GM12874 (cell line): ENCODE data around the gene CDC20.

Experiments used
- TF ChIP-seq, protein P1 (sequence below): IDR thresholded peaks from 2 replicates; pipeline ENCODE4 v1.5.1; 2011; ENCODE audit warnings: low read depth, mild to moderate bottlenecking, control low read depth, low read length, moderate library complexity; ENCODE audit not compliant: insufficient read depth

The CDC20 gene

DNA sequence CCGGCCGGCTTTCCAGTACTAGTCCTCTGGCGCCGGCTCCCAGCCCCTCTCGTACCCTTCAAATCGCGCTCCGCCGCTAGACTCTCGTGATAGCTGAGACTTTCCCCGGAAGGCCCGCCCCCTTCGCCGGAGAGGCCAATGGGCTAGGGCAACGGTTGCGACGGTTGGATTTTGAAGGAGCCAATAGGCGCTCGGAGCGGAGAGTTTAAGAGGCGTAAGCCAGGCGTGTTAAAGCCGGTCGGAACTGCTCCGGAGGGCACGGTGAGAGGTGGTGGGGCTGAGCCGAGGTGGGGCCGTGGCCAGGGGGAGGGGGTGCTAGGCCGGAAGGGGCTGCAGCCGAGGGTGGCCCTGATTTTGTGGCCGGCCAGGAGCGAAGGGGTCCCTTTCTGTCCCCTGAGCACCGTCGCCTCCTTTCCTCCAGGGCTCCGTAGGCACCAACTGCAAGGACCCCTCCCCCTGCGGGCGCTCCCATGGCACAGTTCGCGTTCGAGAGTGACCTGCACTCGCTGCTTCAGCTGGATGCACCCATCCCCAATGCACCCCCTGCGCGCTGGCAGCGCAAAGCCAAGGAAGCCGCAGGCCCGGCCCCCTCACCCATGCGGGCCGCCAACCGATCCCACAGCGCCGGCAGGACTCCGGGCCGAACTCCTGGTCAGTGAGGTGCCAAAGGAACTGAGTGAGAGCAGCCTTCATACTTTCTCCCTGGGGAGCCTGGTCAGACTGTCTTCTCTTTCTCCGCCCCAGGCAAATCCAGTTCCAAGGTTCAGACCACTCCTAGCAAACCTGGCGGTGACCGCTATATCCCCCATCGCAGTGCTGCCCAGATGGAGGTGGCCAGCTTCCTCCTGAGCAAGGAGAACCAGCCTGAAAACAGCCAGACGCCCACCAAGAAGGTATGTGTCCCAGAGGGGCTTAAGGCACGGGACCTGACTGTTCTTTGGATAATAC, at the start of gene CDC20:
CDC20 (plus strand) TSS at position 236 of the 948 bp plus-strand sequence; CDS start at position 471, 235 bp downstream.
- TF ChIP-seq, protein P1, sequence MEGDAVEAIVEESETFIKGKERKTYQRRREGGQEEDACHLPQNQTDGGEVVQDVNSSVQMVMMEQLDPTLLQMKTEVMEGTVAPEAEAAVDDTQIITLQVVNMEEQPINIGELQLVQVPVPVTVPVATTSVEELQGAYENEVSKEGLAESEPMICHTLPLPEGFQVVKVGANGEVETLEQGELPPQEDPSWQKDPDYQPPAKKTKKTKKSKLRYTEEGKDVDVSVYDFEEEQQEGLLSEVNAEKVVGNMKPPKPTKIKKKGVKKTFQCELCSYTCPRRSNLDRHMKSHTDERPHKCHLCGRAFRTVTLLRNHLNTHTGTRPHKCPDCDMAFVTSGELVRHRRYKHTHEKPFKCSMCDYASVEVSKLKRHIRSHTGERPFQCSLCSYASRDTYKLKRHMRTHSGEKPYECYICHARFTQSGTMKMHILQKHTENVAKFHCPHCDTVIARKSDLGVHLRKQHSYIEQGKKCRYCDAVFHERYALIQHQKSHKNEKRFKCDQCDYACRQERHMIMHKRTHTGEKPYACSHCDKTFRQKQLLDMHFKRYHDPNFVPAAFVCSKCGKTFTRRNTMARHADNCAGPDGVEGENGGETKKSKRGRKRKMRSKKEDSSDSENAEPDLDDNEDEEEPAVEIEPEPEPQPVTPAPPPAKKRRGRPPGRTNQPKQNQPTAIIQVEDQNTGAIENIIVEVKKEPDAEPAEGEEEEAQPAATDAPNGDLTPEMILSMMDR: no peak

DNA sequence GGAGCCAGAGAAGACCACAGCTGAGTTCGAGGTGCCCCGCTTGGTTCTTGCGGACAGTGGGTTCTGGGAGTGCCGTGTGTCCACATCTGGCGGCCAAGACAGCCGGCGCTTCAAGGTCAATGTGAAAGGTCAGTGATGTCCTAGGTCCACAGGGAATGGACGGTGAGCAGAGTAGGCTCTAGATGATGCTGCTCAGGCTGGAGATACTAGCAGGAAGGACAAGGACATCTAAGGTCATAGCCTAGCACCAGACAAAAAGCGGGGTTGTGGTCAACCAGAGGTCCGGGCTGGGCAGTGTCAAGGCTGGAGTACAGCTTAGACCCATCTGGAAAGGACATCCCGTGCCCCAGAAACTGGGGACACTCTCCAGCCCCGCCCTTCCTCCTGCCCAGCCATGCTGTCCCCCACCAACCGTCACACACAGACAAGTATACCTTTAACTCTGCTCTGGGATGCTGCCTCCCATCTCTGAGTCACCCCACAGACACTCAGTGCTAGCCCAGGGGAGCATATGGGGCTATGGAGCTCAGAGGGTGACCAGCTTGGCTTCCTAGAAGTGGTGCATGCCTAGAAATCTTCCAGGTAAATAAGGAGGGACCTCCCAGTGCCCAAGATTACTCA, 49.3 kb upstream of the CDC20 start:
- TF ChIP-seq, protein P1: no peak

DNA sequence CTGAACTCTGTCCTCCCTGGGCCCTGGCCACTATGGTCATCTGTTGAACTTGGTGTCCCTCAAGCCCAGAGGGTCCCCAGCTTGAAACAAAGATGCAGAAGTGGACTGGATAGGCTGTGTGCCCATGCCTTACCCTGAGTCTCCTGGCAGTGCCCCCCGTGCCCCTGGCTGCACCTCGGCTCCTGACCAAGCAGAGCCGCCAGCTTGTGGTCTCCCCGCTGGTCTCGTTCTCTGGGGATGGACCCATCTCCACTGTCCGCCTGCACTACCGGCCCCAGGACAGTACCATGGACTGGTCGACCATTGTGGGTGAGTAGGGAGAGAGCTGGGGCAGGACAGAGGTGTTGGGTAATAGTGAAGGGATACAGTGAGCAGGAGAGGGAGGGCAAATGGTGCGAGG, 47.3 kb upstream of the CDC20 start:
- TF ChIP-seq, protein P1: no peak

DNA sequence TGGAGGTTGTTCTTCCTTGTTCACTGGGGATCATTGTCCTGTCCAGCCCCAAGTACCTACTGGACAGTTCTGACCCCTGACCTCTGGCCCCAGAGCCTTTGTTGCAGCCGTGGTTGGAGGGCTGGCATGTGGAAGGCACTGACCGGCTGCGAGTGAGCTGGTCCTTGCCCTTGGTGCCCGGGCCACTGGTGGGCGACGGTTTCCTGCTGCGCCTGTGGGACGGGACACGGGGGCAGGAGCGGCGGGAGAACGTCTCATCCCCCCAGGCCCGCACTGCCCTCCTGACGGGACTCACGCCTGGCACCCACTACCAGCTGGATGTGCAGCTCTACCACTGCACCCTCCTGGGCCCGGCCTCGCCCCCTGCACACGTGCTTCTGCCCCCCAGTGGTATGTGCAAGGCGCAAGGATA, 46.6 kb upstream of the CDC20 start:
- TF ChIP-seq, protein P1: no peak

DNA sequence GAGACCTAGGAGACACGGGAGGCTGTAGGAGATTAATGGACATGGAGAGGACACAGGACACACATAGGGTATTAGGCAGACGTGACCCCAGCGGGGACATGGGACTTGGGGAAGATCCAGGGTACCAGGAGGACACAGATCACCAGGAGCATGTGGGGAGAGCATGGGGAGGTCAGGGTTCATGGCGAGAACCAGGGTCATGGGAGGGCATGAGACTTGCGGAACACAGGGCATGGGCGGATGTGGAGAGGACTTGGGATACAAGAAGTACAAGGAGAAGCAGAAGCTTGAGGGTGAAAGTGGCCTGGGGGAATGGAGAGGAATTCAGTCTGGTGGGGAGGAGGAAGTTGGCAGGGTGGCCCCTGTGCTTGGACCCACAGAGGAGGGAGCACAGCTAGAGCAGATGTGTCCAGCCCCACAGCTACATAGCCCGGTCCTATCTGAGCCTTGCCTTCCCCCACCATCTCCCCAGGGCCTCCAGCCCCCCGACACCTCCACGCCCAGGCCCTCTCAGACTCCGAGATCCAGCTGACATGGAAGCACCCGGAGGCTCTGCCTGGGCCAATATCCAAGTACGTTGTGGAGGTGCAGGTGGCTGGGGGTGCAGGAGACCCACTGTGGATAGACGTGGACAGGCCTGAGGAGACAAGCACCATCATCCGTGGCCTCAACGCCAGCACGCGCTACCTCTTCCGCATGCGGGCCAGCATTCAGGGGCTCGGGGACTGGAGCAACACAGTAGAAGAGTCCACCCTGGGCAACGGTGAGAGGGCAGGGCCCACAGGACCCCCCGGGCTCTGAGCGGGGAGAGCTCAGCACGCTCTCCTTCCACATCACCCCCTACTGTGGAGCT, 45.9 kb upstream of the CDC20 start:
- TF ChIP-seq, protein P1: no peak

DNA sequence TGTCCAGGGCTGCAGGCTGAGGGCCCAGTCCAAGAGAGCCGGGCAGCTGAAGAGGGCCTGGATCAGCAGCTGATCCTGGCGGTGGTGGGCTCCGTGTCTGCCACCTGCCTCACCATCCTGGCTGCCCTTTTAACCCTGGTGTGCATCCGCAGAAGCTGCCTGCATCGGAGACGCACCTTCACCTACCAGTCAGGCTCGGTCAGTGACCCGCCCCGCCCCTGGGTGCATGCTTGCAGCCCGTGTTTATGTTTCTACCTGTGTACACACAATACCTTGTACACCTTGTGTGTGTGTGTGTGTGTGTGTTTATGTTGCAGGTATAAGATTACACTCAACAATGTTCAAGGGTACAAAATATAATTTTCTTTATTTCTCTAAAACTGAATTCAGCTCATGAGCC, 45.0 kb upstream of the CDC20 start:
- TF ChIP-seq, protein P1: no peak

DNA sequence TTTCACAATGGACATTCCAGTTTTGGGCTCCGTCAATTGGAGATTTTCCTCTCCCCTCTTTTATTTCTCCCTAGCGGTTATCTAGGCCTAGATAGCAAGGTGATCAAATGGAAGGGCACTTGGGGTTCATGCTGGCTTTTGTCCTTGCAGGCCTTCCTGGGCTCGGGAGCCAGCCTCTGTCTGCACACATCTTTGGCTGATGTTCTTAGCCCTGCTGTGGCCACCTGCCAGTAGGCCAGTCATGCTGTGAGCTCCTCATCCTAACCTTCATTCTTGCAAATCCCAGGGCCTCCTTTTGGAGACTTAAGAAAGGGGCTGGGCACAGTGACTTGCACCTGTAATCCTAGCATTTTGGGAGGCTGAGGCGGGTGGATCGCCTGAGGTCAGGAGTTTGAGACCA, 44.5 kb upstream of the CDC20 start:
- TF ChIP-seq, protein P1: no peak
